Measurements from ENCODE around the gene EXOC4. TPM values are rescaled to one million over a fixed set of nuclear protein-coding genes. Genes with fewer than 3 reads are reported as not detected.

The EXOC4 gene
- total and polyA plus RNA-seq, 2 of the 13 experiments (the other 11 are each of a cell fraction or from before 2014, with no cell fraction given) = 22.5 to 39.0 TPM

DNA sequence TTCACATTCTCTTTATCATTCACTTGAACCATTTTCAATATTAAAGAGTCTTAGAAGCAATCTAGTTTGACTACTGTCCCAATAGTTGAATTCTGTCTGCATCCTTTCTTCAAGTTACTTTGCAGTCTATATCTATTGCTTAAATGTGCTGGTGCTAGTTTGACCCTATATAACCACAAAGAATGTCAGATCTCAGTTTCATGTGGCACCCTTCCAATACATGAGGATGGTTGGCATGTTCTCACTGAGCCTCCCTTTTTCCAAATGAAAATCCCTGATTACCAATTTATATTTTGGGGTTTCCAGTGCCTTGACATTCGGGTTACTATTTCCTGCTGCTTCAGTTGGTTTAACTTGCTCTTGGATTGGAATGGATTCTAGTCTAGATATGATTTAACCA, 292.7 kb downstream of the EXOC4 start:
- TF ChIP-seq ZNF549 (CRISPR knock-in tag; IDR thresholded peaks at IDR 0.05) (no peak), ZNF354B (CRISPR knock-in tag; IDR thresholded peaks at IDR 0.05) (no peak), ISX (CRISPR knock-in tag; conservative IDR thresholded peaks at IDR 0.05) (no peak), CEBPB (IDR thresholded peaks at IDR 0.05; ENCODE audit: borderline replicate concordance, low read depth, low read length) (no peak), HNRNPK (IDR thresholded peaks at IDR 0.05; ENCODE audit: low read depth, low read length, poor library complexity, severe bottlenecking) (no peak), SNRNP70 (IDR thresholded peaks at IDR 0.05; ENCODE audit: low read depth, low read length) (no peak), CREM (IDR thresholded peaks at IDR 0.05) (no peak), CREM (CRISPR knock-in tag; IDR thresholded peaks at IDR 0.05) (no peak), SETDB1 (CRISPR knock-in tag; IDR thresholded peaks at IDR 0.05; ENCODE audit: borderline replicate concordance) (no peak), ZNF790 (CRISPR knock-in tag; IDR thresholded peaks at IDR 0.05; ENCODE audit: borderline replicate concordance) (no peak), ZNF720 (CRISPR knock-in tag; IDR thresholded peaks at IDR 0.05) (no peak), ZBTB7B (CRISPR knock-in tag; IDR thresholded peaks at IDR 0.05) (no peak), NFIC (IDR thresholded peaks at IDR 0.05; ENCODE audit: low read length) (no peak)
- TF ChIP-seq, protein P1, sequence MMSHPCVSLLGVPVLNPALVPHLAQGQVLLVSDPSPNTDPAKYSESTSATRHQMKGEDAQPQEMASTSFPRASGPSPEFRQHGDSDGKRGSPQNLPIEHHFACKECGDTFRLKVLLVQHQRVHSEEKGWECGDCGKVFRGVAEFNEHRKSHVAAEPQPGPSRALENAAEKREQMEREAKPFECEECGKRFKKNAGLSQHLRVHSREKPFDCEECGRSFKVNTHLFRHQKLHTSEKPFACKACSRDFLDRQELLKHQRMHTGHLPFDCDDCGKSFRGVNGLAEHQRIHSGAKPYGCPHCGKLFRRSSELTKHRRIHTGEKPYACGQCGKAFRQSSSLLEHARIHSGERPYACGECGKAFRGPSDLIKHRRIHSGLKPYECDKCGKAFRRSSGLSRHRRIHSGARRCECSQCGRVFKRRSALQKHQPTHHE (CRISPR knock-in tag; IDR thresholded peaks at IDR 0.05; ENCODE audit: borderline replicate concordance) = no peak
- TF ChIP-seq, protein P2, sequence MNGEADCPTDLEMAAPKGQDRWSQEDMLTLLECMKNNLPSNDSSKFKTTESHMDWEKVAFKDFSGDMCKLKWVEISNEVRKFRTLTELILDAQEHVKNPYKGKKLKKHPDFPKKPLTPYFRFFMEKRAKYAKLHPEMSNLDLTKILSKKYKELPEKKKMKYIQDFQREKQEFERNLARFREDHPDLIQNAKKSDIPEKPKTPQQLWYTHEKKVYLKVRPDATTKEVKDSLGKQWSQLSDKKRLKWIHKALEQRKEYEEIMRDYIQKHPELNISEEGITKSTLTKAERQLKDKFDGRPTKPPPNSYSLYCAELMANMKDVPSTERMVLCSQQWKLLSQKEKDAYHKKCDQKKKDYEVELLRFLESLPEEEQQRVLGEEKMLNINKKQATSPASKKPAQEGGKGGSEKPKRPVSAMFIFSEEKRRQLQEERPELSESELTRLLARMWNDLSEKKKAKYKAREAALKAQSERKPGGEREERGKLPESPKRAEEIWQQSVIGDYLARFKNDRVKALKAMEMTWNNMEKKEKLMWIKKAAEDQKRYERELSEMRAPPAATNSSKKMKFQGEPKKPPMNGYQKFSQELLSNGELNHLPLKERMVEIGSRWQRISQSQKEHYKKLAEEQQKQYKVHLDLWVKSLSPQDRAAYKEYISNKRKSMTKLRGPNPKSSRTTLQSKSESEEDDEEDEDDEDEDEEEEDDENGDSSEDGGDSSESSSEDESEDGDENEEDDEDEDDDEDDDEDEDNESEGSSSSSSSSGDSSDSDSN (CRISPR knock-in tag; IDR thresholded peaks at IDR 0.05) = no peak
- TF ChIP-seq, protein P3, sequence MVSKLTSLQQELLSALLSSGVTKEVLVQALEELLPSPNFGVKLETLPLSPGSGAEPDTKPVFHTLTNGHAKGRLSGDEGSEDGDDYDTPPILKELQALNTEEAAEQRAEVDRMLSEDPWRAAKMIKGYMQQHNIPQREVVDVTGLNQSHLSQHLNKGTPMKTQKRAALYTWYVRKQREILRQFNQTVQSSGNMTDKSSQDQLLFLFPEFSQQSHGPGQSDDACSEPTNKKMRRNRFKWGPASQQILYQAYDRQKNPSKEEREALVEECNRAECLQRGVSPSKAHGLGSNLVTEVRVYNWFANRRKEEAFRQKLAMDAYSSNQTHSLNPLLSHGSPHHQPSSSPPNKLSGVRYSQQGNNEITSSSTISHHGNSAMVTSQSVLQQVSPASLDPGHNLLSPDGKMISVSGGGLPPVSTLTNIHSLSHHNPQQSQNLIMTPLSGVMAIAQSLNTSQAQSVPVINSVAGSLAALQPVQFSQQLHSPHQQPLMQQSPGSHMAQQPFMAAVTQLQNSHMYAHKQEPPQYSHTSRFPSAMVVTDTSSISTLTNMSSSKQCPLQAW (CRISPR knock-in tag; IDR thresholded peaks at IDR 0.05) = no peak
- TF ChIP-seq, protein P4, sequence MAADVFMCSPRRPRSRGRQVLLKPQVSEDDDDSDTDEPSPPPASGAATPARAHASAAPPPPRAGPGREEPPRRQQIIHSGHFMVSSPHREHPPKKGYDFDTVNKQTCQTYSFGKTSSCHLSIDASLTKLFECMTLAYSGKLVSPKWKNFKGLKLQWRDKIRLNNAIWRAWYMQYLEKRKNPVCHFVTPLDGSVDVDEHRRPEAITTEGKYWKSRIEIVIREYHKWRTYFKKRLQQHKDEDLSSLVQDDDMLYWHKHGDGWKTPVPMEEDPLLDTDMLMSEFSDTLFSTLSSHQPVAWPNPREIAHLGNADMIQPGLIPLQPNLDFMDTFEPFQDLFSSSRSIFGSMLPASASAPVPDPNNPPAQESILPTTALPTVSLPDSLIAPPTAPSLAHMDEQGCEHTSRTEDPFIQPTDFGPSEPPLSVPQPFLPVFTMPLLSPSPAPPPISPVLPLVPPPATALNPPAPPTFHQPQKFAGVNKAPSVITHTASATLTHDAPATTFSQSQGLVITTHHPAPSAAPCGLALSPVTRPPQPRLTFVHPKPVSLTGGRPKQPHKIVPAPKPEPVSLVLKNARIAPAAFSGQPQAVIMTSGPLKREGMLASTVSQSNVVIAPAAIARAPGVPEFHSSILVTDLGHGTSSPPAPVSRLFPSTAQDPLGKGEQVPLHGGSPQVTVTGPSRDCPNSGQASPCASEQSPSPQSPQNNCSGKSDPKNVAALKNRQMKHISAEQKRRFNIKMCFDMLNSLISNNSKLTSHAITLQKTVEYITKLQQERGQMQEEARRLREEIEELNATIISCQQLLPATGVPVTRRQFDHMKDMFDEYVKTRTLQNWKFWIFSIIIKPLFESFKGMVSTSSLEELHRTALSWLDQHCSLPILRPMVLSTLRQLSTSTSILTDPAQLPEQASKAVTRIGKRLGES (CRISPR knock-in tag; IDR thresholded peaks at IDR 0.05; ENCODE audit: borderline replicate concordance) = no peak
- H3K9me3 ChIP-seq (ENCODE audit: low read length) = no peaks in the 10 kb centered on the region
- 92% methylated on average over 1 of the region's 1 CpG for WGBS (ENCODE audit: low lambda C conversion rate)
- H3K27me3 ChIP-seq (ENCODE audit: control insufficient read depth in 1 of 2, insufficient read depth in 2 of 2, low read length in 2 of 2) = no peaks in the 10 kb centered on the region
- no peak overlapping the region for H3K4me2 ChIP-seq (ENCODE audit: low read depth, low read length)
- no peaks in the 10 kb centered on the region for H3K36me3 ChIP-seq (replicated peaks in 1 of 2; ENCODE audit: control insufficient read depth in 1 of 2, insufficient read depth in 2 of 2, low read length in 2 of 2)
- FAIRE-seq (no peak), DNase-seq (ENCODE audit: low spot score) (no peak), ATAC-seq (no peak)
- H3K79me2 ChIP-seq (ENCODE audit: insufficient read depth, low read length) = no peaks in the 10 kb centered on the region
- H3K4me3 ChIP-seq (replicated peaks in 1 of 3; ENCODE audit: insufficient read depth in 1 of 3, low read depth in 2 of 3, low read length in 3 of 3) = no peak overlapping the region
- BruUV-seq (replicated peaks) = no TSS peak
- no peak overlapping the region for H3K27ac ChIP-seq (ENCODE audit: extremely low read length, insufficient read depth, low read length)
- intact Hi-C loops (cut with micrococcal nuclease; ENCODE audit: unreplicated experiment) = no loop called here
- no peak overlapping the region for H2AFZ ChIP-seq (ENCODE audit: low read length)
- no peaks in the 10 kb centered on the region for H4K20me1 ChIP-seq (ENCODE audit: insufficient read depth, low read length)
- in situ Hi-C loops (cut with HindIII; ENCODE audit: extremely low pct_ligation_motif_present, low pct_unique_long_range_greater_than_20kb) = no loop called here
- ChIA-PET CTCF (ENCODE audit: low intra/inter-chr PET ratio, low total read pairs) (no interaction called here), POLR2A (no interaction called here)
- H3K9ac ChIP-seq (ENCODE audit: insufficient read depth, low read depth, low read length) = no peak overlapping the region
- no peaks in the 10 kb centered on the region for H3K4me1 ChIP-seq (ENCODE audit: insufficient read depth, low read length)

Data from HepG2 (cell line).